ENCODE data around the gene SYNPO2L.

GRCh38 chr10:73625004-73625883, 30.6 kb downstream of the SYNPO2L start:
- TF ChIP-seq, protein P1, sequence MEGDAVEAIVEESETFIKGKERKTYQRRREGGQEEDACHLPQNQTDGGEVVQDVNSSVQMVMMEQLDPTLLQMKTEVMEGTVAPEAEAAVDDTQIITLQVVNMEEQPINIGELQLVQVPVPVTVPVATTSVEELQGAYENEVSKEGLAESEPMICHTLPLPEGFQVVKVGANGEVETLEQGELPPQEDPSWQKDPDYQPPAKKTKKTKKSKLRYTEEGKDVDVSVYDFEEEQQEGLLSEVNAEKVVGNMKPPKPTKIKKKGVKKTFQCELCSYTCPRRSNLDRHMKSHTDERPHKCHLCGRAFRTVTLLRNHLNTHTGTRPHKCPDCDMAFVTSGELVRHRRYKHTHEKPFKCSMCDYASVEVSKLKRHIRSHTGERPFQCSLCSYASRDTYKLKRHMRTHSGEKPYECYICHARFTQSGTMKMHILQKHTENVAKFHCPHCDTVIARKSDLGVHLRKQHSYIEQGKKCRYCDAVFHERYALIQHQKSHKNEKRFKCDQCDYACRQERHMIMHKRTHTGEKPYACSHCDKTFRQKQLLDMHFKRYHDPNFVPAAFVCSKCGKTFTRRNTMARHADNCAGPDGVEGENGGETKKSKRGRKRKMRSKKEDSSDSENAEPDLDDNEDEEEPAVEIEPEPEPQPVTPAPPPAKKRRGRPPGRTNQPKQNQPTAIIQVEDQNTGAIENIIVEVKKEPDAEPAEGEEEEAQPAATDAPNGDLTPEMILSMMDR (IDR thresholded peaks at IDR 0.05): peak in 1 of 4 experiments; percentile 4
- no peak for TF ChIP-seq POLR2A (IDR thresholded peaks at IDR 0.05)

All from gastroesophageal sphincter (tissue), 3 donors.